GM20431 (cell line): ENCODE measurements around the gene FOXP1.

Experiments used
- in situ Hi-C: fragments of 300-500 bp; cut with MseI, MboI; formaldehyde crosslinking; loops from one replicate; pipeline ENCODE4 v1.15.0; 2020; ENCODE audit warnings: low sequenced_read_pairs; ENCODE audit not compliant: unreplicated experiment

The FOXP1 gene

GRCh38 chr3:71149959-71150954, 433.3 kb downstream of the FOXP1 start:
- in situ Hi-C loops: no loop called here

- in situ Hi-C loops: no loop called here
Measured at GRCh38 chr3:71148455-71149060, 435.0 kb downstream of the FOXP1 start.

- in situ Hi-C loops: no loop called here
Measured at GRCh38 chr3:71146673-71147072, 436.9 kb downstream of the FOXP1 start.

- in situ Hi-C loops: no loop called here
Measured at GRCh38 chr3:71145954-71146353, 437.6 kb downstream of the FOXP1 start.

GRCh38 chr3:71144525-71145253, 438.8 kb downstream of the FOXP1 start:
- in situ Hi-C loops: no loop called here

GRCh38 chr3:71143493-71143892, 440.0 kb downstream of the FOXP1 start:
- in situ Hi-C loops: no loop called here

- in situ Hi-C loops: no loop called here
Measured at GRCh38 chr3:71142441-71143161, 440.9 kb downstream of the FOXP1 start.

- in situ Hi-C loops: no loop called here
Measured at GRCh38 chr3:71140477-71140876, 443.1 kb downstream of the FOXP1 start.

GRCh38 chr3:71139496-71139895, 444.0 kb downstream of the FOXP1 start:
- in situ Hi-C loops: no loop called here

GRCh38 chr3:71138410-71138809, 445.1 kb downstream of the FOXP1 start:
- in situ Hi-C loops: no loop called here

GRCh38 chr3:71136276-71136675, 447.3 kb downstream of the FOXP1 start:
- in situ Hi-C loops: no loop called here

- in situ Hi-C loops: no loop called here
Measured at GRCh38 chr3:71135373-71136088, 448.0 kb downstream of the FOXP1 start.

- in situ Hi-C loops: no loop called here
Measured at GRCh38 chr3:71134521-71134920, 449.0 kb downstream of the FOXP1 start.

- in situ Hi-C loops: no loop called here
Measured at GRCh38 chr3:71133865-71134264, 449.7 kb downstream of the FOXP1 start.

- in situ Hi-C loops: no loop called here
Measured at GRCh38 chr3:71132995-71133730, 450.4 kb downstream of the FOXP1 start.

GRCh38 chr3:71131375-71132314, 451.9 kb downstream of the FOXP1 start:
- in situ Hi-C loops: no loop called here

- in situ Hi-C loops: no loop called here
Measured at GRCh38 chr3:71130471-71131374, 452.8 kb downstream of the FOXP1 start.
